Measurements from ENCODE around the gene MYT1.
A peak's percentile ranks its signal among the peaks of the same experiment; 100 is the strongest.
"Not testable (repeated sequence)": the region's sequence is repeated elsewhere in the genome, so short reads cannot be mapped to it uniquely, and the experiment has no call there.

MYT1 gene

GRCh38 chr20:64231621-64232550 is 67.6 kb downstream of the MYT1 start:
- TF ChIP-seq GATA1 (IDR thresholded peaks at IDR 0.05; ENCODE audit: low read depth, low read length), result no peak
- TF ChIP-seq POLR2A (IDR thresholded peaks at IDR 0.05; ENCODE audit: low read length), result no peak
- DNase-seq, result no peak

GRCh38 chr20:64232794-64233193 is 68.5 kb downstream of the MYT1 start:
- peak; percentile 18 to 21 for DNase-seq

GRCh38 chr20:64233725-64234124 is 69.5 kb downstream of the MYT1 start:
- DNase-seq, result no peak
- TF ChIP-seq GATA1 (IDR thresholded peaks at IDR 0.05; ENCODE audit: low read depth, low read length), result no peak
- TF ChIP-seq POLR2A (IDR thresholded peaks at IDR 0.05; ENCODE audit: low read length), result no peak

More at GRCh38 chr20:64232794-64233193, 68.5 kb downstream of the MYT1 start:
- no peak for TF ChIP-seq GATA1 (IDR thresholded peaks at IDR 0.05; ENCODE audit: low read depth, low read length)
- no peak for TF ChIP-seq POLR2A (IDR thresholded peaks at IDR 0.05; ENCODE audit: low read length)

- no peak for DNase-seq
- TF ChIP-seq GATA1 (IDR thresholded peaks at IDR 0.05; ENCODE audit: low read depth, low read length), result no peak
- no peak for TF ChIP-seq POLR2A (IDR thresholded peaks at IDR 0.05; ENCODE audit: low read length)
These were observed 70.1 kb downstream of the MYT1 start for GRCh38 chr20:64234291-64234791.

GRCh38 chr20:64234921-64235565 is 70.8 kb downstream of the MYT1 start:
- not testable (repeated sequence) for DNase-seq

GRCh38 chr20:64236137-64237088 is 72.2 kb downstream of the MYT1 start:
- no peak for TF ChIP-seq POLR2A (IDR thresholded peaks at IDR 0.05; ENCODE audit: low read length)
- no peak for TF ChIP-seq GATA1 (IDR thresholded peaks at IDR 0.05; ENCODE audit: low read depth, low read length)
- no peak for DNase-seq

- TF ChIP-seq POLR2A (IDR thresholded peaks at IDR 0.05; ENCODE audit: low read length) (no peak), GATA1 (IDR thresholded peaks at IDR 0.05; ENCODE audit: low read depth, low read length) (no peak)
- DNase-seq, result no peak
These were observed 73.1 kb downstream of the MYT1 start for GRCh38 chr20:64237316-64237715.

- no peak for DNase-seq
- TF ChIP-seq POLR2A (IDR thresholded peaks at IDR 0.05; ENCODE audit: low read length) (no peak), GATA1 (IDR thresholded peaks at IDR 0.05; ENCODE audit: low read depth, low read length) (no peak)
These were observed 74.0 kb downstream of the MYT1 start for GRCh38 chr20:64238115-64238825.

- TF ChIP-seq GATA1 (IDR thresholded peaks at IDR 0.05; ENCODE audit: low read depth, low read length) (no peak), POLR2A (IDR thresholded peaks at IDR 0.05; ENCODE audit: low read length) (no peak)
- DNase-seq, result no peak
These were observed 74.7 kb downstream of the MYT1 start for GRCh38 chr20:64238851-64239387.

GRCh38 chr20:64239449-64240242 is 75.4 kb downstream of the MYT1 start:
- TF ChIP-seq POLR2A (IDR thresholded peaks at IDR 0.05; ENCODE audit: low read length) (no peak), GATA1 (IDR thresholded peaks at IDR 0.05; ENCODE audit: low read depth, low read length) (no peak)
- no peak for DNase-seq

GRCh38 chr20:64240243-64241015 is 76.2 kb downstream of the MYT1 start:
- DNase-seq, result no peak
- TF ChIP-seq GATA1 (IDR thresholded peaks at IDR 0.05; ENCODE audit: low read depth, low read length) (no peak), POLR2A (IDR thresholded peaks at IDR 0.05; ENCODE audit: low read length) (no peak)

All from erythroblast (primary cell).